ENCODE data around the gene TRPM1. TPM values are rescaled to one million over a fixed set of nuclear protein-coding genes. Genes with fewer than 3 reads are reported as not detected.
A peak's percentile ranks its signal among the peaks of the same experiment; 100 is the strongest.

TRPM1 gene
- total RNA-seq, 1 donor from 2014 or later, result 0.26 TPM

DNA sequence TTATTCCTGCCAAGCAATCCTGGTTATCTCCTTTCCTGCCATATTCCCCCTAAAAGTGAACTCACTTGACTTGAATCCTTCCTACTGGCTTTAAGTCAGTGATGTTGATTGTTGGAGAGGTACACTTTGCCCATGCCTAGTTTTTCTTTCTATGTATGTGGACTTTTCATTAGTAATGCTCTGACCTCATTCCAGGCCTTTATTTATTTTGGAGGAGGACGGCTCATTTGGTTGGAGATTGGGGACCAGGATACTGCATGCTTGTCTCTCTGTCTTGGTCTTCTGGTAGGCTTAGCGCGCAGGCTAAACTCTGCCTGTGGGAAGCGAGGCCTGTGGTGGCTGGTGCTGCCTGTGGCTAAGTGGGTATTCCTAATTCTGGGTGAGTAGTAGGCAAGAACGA is 81.0 kb downstream of the TRPM1 start:
- no peak for DNase-seq (ENCODE audit: low read depth, low spot score)

DNA sequence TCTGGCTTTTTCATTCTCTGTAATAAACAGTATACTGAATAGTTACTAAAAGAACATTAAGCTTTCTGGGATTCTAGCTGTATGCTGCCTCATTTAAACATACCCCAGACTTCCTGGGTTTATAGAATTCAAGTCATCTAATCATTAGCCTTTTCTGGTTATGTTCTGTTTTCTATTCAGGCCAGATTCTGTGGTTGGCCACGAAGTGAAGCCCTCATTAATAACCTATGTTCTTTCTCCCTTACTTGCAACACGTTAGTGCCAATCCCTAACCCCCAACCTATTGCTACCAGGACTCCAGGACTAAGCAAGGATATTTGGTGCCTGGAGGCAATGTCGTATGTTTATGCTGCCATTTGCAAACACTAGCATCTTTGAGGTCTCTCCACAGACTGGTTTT is 81.5 kb downstream of the TRPM1 start:
- DNase-seq (ENCODE audit: low read depth, low spot score), result no peak

DNA sequence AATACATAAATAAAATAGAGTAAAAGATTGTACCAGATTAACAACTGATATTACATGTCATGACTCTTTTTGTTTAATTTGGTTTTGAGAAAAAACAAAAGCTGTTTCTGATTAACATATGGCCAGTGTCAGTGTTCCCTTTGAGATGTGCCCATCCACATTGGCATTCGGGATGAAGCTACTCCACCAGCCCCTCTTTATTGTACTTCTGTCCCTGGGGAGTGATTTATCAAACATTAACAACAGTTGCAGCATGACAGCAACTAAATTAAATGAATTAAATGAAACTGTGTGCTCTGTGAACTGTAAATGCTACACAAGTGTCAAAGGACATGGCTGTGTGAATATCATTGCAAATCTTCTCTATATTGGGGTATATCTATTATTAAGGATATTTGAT is 84.2 kb downstream of the TRPM1 start:
- no peak for DNase-seq (ENCODE audit: low read depth, low spot score)

DNA sequence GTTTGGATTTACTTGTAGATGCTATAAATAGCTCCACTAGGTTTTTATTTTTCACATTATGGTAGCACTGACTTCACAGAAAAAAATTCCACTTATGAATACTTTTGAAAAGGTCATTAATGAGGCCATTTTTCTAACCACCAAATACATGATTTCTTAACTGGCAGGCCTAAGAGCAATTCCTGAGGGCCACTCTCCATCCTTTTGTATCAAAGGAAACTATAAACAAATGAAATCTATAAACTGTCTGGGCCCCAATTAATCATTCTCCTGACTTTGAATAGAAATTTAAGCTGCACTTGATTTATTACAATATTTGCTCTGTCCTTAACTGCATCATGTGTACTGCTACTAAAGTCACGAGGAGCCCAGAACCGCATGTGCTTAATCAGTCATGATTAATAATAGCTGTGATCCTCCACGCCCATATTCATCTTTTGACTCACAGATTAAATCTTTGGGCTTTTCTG is 85.0 kb downstream of the TRPM1 start:
- no peak for DNase-seq (ENCODE audit: low read depth, low spot score)

DNA sequence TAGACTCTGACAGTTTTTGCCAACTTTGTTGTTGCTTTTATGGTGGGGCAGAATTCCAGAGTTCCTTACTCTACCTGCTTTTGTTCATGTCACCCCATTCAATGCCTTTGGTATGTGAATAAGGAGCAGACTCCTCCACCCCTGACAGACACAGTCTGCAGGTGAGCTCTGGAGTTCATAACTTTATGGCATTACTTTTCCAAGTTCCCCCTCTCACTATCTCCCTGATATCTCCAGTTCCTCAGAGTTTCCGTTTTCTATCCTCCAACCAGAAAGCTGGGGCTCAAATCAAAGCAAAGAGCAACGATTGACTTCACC is 87.0 kb downstream of the TRPM1 start:
- DNase-seq (ENCODE audit: low read depth, low spot score), result no peak

DNA sequence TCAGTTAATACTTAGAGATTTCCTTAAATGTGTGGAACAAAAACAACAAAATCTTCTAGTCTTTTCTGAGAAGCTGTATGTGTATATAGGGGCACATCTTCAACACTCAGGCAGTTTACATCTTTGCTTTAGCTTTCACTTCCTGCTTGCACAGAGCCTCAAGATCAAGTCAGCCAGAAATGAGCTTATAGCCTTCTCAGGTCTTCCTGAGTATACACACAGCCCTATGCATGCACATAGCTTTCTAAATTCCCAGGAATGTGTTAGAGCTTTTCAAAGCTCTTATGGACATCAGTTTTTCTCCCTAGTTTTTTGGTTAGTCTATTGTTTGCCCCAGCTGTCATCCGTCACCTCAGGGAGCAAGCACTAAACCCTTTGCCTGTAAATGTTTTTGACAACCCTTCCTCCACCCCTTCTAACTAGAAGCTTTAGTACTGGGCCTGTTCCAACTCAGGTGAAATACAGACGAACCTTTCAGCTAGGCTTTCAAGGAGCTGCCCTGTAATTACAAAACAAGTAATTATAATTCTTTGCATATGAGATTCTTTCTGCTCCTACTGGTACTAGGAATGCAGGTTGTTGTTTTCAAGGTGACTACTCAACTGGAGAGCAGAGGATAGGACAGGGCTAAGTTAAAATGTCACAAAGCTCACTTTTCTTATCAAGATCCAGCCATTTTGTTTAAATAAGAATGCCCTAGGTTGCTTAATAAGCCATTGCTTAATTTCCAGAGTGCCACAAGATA is 87.5 kb downstream of the TRPM1 start:
- DNase-seq (ENCODE audit: low read depth, low spot score), result no peak

DNA sequence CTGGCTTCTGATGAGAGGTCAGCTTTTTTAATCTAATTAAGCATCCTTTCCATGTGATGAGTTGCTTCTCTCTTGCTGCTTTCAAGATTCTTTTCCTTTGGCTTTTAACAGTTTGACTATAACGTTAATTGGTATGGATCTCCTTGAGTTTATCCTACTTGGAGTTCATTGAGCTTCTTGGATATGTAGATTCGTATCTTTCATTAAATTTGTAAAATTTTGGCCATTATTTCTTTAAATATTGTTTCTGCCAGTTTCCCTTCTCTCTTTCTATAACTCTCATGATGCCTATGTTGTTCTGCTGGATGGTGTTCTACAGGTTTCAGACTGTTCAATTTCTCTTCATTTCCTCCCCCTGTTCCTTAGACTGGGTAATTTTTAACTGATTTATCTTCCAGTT is 89.1 kb downstream of the TRPM1 start:
- no peak for DNase-seq (ENCODE audit: low read depth, low spot score)

DNA sequence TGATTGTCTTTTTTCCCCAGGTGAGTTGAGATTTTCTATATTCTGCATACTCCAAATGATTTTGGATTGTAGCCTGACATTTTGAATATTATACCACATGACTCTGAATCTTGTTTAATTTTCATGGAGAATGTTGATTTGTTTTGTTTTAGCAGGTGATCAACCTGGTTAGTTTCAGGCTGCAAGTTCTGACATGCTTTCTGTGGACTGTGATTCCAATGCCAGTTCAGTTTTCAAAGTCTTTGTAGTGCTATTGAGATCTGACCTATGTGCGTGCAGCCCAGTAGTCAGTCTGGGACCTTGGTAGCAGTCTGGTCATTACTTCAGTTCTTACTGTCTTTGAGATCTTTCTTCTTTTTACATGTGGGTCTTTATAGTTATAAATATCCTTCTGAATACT is 91.5 kb downstream of the TRPM1 start:
- DNase-seq (ENCODE audit: low read depth, low spot score), result no peak

DNA sequence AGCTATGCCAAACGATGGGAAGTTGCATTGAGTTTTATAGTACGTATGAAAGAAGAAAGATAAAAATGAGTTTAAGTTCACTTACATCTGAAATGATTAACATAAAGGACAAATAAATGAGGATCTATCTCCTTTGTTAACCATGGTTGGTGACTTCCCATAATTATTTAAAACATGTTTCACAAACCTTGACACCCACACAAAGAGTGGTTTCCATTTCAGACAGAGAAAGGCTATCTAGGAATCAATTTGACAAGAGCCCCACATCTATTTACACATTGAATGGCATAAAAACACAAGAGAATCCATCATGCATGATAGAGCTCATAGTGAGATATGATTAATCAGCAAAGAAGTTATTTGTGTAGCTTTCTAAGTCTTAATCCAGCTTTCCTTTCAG is 95.9 kb downstream of the TRPM1 start:
- no peak for DNase-seq (ENCODE audit: low read depth, low spot score)

DNA sequence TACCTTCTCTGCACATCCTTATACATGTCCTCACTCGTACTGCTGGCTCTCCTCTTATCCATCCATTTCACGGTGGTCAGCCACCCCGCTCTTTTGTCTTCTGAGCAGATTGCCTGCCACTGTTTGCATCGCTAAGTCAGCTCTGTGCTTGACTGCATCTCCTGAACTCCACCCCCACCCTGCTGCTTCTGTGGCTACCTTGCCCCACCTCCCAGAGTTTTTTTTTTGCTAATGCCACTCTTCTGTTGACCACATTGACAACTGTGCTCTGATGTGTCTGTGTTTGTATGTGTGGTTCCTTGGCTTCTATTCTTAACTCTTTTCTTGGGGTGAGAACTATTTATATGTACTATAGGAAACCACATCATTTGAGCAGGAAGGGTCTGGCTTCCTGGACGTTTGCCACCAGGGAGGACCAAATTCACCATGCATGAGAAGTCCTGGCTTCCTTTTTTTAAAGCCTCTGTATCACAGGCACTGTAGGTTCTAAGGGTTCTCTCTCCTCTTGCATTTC is 97.2 kb downstream of the TRPM1 start:
- DNase-seq (ENCODE audit: low read depth, low spot score), result peak; percentile 70

DNA sequence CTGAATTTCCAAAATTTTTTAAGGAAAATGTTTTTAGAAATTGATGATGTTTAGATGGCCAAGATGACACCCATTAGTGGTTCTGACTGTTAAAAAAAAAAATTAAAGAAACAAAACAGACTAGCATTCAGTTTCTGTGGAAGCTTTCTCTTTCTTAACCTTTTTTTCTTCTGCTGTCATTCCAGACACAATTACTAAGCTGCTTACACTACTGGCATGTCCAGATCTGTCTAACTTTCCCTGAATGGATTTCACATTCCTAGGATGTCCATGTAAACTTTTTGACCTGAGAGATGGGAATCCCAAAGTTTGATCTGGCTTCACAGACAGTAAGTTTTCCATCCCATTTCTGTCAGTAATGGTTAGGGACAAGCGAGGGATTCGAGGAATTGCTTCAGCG is 99.8 kb downstream of the TRPM1 start:
- no peak for DNase-seq (ENCODE audit: low read depth, low spot score)

DNA sequence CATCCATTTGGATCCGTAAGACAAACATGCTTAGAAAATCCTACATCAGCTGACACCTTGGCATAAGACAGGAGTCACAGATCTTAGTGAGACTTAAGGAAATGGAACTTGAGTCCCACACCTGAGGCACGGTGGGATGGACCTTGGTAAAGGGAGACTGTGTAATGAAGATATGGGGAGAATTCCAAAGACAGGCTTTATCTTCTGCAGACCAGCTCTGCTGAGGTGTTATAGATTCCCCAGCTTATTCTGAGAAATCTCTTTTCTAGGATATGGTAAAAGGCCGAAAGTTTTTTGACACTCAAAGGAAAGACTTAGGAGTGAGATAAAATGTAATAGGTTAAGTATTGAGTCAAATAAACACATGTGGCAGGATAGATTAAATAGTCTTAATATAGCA is 101.8 kb downstream of the TRPM1 start:
- no peak for DNase-seq (ENCODE audit: low read depth, low spot score)

DNA sequence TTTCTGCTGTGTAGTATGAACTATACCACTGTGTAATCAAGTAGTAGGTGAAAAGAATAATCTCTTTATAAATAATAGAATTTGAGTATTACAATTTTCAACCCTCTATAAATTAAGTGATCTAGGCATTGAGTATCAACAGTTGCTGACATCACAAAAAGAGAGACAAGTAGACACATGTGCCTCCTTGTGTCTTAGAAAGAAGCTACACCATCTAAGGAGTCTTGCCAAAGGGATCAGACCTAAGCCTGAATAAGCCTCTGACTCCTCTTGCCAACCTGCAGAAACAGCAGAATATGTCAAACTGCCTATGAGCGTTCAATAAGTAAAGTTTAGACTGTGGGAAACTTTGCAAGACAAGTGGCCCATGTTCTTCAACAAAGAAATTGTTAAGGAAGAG is 104.3 kb downstream of the TRPM1 start:
- no peak for DNase-seq (ENCODE audit: low read depth, low spot score)

DNA sequence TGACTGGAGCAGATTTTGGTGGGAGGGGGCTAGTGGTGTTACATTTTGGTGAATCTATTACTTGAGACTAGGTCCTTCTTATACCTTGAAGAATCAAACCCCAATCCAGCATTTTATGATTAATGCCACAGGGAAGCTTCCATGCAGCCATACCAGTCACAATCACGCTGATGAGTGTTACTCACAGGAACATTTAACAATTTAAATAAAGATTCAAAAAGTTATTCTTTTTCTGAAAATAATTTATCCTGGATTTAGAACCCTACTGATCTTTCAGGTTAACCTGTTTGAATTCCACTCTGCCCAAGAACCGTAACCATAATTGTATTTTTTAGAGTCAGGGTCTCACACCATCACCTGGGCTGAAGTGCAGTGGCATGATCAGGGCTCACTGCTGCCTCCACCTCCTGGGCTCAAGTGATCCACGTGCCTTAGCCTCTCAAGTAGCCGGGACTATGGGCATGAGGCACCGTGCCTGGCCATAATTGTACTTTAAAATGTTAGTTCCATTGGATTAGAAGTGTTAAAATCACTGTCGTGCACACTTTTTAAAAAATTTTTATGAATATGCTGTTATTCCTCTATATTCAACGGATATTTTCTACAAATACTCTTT is 109.2 kb downstream of the TRPM1 start:
- no peak for DNase-seq (ENCODE audit: low read depth, low spot score)

DNA sequence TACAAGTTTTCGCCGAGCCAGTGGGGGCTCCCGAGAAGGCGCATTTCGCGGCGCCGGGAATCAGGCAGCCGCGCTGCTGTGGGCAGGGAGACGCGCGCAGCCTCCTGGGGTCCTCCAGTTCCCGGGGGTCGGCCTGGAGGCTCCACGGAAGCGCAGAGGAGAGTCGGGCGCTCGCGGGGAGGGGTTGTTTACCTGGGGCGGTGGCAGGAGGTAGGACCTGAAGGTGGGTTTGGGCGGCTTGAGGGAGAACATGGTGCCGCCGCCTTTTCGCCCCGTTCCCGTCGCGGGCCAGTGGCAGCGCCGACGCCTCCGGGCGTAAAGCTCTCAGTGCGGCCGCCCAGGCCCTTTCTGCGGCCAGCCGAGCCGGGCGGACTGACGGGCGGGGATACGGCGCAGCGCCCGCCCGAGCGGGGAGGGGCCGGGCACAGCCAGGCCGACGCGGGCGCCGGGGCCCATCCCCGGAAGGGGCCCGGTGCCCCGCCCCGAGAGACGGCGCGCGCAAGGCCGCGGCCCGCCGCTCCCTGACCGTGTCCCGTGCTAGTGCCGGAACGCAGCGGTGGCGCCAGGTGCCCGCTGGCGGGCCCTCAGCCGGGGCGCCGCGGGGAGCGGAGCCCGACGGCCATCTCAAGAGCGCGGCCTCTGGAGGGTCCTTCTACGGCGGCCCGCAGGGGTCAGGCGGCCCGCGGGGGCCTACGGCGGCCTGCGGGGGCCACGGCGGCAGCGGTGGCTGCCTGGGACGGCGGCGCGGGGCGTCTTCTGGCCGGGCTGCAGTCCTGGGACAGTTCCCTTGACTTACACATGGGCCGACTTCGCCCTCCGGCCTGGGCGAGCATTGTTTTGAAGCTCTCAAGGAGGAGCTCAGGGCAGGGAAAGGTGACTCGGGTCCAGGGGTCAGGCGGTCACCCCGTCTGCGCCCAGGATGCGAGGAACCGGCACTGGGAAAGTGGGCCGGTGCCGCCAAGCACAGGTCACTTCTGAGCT is 110.0 kb downstream of the TRPM1 start, which contains the start of gene MTMR10:
MTMR10 (minus strand) TSS at position 374 of the 981 bp plus-strand sequence; CDS start at position 252, 122 bp downstream.
- peak; percentile 41 for DNase-seq (ENCODE audit: low read depth, low spot score)

DNA sequence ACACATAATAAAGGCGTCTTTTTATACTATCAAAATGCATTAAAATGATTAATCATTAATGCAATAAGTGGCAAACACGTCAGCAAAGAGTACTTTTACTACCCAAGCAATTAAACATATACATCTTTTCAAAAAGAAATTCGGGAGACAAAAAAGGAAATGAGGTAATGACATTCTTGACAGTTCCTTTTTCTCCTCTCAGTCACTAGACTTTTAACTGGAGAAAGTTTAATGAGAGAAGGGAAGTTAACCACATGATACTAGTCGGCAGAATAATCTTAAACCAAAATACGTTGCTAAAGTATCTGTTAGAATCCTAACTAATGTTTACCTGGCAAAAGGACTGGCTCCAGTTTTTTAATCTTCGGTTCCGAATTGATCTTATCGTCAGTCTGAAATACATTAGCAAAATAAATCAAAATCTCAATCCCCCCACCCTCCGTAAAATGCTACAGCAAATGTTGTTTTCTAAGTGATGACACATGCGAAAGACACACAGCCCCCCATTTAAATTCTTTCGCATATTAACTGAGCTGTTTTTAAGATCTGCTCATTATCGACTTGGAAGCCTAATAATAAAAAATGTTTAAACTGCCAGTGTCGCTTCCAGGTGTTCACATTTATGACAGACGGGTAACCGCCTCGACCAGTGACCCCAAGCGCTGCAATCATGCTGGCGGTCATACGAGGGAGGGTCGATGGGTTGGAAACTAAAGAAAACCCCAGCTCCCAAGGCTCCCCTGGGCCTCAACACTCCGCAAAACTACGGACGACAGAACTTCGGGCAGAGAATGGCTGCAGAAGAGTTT is 110.9 kb downstream of the TRPM1 start:
- DNase-seq (ENCODE audit: low read depth, low spot score), result no peak

DNA sequence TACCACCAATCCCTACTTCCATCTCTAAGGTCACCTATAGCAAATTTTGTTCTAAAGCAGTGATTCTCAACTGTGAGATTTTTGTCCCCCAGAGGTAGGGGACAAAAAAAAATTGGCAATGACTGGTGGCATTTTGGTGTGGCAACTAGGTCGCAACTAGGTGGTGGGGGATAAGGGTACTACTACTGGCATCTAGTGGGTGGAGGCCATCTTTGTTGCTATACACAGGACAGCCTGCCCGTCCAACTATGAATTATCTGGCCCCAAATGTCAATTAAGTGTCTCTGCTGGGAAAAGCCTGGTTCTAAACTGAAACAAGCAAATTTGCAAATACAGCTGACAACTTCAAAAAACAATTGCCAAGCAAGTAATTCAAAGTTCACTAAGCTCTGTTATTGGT is 111.5 kb downstream of the TRPM1 start:
- DNase-seq (ENCODE audit: low read depth, low spot score), result no peak

DNA sequence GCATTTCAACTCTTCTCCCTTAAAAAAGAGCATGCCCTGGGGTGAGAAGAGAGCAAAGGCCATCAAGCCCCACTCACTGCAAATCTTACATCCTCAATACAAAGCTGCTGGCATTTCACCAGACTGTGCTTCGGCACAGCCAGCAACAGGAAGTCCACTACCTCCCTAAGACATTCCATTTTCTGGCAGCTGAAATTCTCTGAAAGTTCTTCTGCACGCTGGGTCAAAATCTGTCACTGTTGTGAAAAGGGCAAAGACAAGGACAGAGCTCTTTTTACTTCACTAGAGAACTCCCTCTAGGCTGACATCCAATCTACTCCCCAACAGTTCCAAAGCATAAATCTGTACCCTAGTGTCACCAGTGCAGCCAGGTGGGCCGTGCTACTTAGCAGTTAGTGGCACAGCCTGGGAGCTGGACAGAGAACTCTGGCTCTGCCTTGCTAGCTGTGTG is 116.4 kb downstream of the TRPM1 start:
- DNase-seq (ENCODE audit: low read depth, low spot score), result no peak

DNA sequence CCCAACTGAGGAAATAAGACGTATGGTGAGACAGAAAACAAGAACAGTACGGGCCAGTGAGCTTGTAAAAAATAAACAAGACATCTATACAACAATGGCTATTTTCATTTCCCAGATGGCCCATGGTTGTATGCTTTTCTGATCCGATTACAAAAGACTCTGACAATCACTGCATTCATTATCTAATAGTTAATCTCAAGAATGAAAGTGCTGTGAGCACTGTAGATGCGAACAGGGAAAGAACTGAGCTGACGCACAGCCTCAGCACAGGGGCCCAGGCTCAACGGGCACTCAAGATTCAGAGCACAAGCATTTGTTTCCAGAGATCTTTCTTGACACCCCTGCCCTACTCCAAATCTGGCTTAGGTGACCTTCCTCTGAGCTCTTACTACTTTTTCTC is 117.0 kb downstream of the TRPM1 start:
- DNase-seq (ENCODE audit: low read depth, low spot score), result no peak

DNA sequence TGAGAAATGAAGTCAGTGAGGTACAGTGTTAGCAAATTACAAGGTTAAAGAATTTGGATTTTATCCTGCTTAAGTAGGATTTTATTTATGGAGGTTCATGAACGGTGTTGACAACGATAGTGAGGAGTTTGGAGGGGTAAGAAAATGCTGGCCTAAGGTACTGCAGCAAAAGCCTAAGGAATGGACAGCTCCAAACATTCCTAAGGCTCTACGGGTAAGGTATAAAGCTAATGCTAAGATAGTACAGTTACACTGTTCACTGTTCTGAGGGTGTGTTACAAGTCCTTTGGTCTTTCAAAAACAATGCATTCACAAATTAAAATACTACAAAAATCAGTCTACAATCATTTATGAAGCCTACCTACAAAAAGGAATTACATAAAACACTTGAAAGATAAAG is 117.4 kb downstream of the TRPM1 start:
- DNase-seq (ENCODE audit: low read depth, low spot score), result no peak

DNA sequence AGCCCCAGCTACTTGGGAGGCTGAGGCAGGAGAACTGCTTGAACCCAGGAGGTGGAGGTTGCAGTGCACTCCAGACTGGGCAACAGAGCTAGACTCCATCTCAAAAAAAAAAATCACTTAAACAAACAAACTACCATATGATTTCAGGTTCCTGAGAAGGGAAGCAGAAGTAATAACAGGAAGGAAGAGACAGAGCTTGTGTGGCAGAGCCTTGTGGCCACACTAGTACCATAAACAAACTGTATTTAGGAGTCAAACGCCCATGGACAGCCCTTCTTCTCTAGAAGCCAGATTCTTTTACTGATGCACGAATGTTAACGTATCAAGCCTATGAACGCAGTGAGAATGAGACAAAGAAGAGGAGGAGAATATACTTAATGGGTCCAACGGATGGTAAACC is 122.1 kb downstream of the TRPM1 start:
- DNase-seq (ENCODE audit: low read depth, low spot score), result no peak
